Medulla oblongata (tissue), 1 donor: ENCODE results near the gene STX10.

ENCODE experiments used
- DNase-seq: peaks from one replicate; pipeline ENCODE4 v3.0.0-alpha.2; 2015; ENCODE audit errors: extremely low spot score

STX10 gene

DNA sequence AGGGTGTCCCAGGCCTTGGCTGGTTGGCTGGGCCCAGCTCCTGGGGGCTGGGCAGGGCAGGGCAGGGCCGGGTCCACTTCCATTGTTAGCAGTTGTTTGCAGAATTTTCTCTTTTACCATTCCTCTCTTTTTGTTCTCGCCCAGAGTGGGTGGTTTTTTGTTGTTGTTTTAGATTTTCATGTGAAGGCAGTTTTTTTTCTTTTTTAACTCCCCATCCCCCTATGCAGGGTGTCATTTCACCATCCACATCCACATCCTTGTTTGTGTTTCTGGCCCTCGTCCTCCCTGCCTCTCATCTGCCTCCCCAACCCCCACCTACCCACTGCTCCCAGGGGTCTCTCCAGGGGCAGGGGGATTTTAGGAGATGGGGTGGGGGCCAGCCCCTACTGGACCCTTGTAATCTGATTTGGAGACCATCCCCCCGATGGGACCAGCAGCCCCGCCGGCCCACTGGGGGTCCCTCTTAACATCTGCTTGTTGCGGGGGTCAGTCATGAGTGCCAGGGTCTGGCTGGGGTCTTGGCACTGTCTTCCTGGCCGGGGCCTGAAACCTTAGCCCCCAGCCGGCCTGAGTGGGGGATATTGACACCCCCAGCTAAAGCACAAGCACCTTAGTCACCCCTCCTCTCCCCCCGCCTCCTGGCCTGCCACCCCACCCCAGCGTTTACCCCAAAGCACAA, 10.4 kb downstream of the STX10 start:
- no peak for DNase-seq

DNA sequence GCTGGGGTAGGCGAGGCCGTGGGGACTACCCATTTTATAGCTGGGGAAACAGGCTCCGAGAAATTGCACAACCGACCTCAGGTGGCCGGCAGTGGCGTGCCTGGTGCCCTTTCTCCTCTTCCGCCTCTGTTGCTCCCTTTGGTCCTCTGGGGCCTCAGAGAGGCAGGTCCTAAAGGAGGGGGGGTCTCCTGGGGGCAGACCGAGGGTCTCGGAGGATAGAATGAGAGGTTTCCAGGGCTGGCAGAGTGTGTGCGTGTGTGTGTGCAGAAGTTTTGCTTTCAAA, 11.3 kb downstream of the STX10 start:
- no peak for DNase-seq

DNA sequence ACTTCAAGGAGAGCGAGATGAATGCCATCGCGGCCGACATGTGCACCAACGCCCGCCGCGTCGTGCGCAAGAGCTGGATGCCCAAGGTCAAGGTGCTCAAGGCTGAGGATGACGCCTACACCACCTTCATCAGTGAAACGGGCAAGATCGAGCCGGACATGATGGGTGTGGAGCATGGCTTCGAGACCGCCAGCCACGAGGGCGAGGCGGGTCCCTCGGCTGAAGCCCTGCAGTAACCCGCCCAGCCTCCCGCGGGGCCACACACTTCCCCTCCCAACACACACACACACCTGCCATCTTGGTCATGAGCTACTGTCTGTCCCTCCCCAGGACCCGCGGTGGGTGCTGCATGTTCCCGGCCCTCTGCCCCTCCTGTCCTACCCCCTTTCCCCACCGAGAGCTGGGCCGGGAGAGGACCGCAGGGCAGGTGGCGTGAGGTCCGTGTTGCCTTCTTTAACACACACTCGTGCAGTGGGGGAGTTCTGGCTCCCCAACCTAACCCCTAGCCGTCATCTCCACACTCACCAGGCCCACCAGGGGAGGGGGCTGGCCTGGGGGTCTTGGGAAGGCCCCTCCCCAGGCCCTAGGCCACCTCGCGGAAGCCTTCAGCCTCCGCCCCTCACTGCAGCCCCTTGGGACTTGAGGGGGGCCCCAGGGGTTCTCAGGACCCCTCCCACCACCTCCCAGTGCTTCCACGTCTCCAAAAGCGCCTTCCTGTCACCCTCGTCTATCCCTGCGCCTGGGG, 11.8 kb downstream of the STX10 start:
- no peak for DNase-seq

GRCh38 chr19:13137290-13137794, 12.8 kb downstream of the STX10 start:
- DNase-seq = no peak

GRCh38 chr19:13135068-13136062, 14.8 kb downstream of the STX10 start:
- DNase-seq = no peak

GRCh38 chr19:13134626-13135025, 15.5 kb downstream of the STX10 start:
- no peak for DNase-seq

DNA sequence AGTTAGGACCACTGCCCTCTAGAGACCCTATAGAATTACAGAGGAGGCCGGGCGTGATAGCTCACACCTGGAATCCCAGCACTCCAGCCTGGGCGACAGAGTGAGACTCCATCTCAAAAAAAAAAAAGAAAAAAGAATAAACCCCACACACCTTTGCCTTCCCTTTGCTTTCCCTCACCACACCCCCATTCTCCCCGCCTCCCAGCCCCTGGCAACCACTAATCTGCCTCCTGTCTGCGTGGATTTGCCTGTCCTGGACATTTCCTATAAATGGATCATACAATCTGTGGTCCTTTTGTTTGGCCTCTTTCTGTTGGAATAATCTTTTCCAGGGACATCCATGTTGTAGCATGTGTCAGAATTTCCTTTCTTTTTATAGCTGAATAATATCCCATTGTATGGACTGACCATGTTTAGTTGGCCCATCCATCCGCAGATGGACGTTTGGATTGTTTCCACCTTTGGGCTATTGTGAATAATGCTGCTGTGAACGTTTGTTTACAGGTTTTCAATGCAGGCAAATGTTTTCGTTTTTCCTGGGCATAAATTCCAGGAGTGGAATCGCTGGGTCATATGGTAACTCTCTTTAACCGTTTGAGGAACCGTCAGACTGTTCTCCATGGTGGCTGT, 16.8 kb downstream of the STX10 start:
- peak; percentile 65 for DNase-seq

- no peak for DNase-seq
These were observed 17.5 kb downstream of the STX10 start for GRCh38 chr19:13132471-13133180.

DNA sequence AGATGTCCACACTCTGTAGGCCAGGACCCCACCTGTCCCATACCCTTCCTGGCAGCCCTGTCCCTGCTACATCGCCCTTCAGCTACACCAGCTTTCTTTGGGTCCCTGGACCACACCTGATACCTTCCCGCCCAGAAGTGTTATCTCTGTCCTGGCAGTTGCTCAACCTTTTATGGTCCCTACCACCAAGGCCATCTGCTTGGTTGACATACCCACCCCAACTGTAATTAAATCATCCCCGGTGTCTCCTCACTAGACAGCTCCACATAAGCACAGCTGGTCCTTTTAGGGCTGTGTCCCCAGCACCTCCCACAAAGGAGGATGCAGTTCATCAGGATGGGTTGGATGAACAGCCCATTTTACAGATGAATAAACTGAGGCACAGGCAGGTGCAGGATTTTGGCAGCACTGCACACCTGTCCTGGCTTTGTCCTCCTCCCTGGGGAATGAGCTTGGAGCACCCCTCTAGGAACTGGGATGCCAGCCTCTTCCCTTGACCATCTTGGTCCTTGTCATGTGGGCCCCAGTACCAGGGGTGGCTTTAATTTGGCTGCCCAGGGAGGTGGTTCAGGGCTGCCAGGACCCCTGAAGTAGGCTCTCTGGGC, 19.2 kb downstream of the STX10 start:
- no peak for DNase-seq

DNA sequence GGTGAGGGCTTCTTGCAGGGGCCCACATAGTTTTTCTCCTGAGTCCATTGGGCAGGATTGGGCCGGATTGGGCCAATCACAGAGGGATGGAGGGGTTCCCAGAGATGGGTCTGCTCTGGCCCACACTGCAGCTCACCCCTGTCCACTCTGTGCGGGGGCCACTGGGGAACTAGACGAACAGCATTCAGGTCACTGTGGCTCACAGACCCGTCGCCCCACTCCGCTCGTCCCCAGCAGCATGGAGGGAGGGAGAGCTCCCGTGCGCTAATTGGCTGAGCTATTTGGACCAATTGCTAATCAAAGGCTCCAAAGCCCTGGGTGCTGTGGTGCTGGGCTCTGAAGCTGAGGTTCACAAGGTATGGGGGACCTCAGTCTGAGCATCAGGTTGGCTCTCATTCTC, 20.8 kb downstream of the STX10 start:
- DNase-seq = no peak

GRCh38 chr19:13128583-13128982, 21.6 kb downstream of the STX10 start:
- DNase-seq = no peak

DNA sequence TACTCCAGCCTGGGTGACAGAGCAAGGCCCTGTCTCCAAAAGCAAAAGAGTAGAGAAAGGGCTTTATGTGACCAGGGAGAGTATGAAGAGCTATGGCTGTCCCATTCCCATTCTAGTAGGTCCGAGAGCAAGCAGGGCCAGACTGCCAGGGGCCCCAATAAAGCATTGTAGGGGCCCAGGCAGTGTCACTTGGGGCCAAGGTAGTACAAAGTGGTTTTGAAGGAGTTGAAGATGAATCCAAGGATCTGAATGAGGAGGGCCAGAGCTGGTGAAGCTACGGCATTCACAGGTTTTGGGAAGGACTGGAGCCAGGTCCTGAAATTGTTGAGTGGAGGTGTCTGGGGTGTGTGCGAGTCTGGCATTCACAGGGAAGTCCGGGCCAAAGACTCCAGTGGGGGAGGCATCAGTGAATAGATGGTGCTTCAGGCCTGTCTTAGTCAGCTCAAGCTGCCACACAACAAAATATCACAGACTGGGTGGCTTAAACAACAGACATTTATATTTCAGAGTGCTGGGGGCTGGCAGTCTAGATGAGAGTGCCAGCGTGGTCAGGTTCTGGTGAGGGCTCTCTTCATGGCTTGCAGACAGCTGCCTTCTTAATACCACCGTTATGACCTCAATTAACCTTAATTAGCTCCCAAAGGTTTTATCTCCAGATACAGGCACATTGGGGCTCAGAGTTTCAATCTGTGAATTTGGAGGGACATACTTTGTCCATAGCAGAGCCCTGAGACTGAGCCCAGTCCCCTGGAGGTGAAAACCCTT, 22.2 kb downstream of the STX10 start:
- no peak for DNase-seq

- DNase-seq = no peak
These were observed 23.1 kb downstream of the STX10 start for GRCh38 chr19:13127051-13127450.

DNA sequence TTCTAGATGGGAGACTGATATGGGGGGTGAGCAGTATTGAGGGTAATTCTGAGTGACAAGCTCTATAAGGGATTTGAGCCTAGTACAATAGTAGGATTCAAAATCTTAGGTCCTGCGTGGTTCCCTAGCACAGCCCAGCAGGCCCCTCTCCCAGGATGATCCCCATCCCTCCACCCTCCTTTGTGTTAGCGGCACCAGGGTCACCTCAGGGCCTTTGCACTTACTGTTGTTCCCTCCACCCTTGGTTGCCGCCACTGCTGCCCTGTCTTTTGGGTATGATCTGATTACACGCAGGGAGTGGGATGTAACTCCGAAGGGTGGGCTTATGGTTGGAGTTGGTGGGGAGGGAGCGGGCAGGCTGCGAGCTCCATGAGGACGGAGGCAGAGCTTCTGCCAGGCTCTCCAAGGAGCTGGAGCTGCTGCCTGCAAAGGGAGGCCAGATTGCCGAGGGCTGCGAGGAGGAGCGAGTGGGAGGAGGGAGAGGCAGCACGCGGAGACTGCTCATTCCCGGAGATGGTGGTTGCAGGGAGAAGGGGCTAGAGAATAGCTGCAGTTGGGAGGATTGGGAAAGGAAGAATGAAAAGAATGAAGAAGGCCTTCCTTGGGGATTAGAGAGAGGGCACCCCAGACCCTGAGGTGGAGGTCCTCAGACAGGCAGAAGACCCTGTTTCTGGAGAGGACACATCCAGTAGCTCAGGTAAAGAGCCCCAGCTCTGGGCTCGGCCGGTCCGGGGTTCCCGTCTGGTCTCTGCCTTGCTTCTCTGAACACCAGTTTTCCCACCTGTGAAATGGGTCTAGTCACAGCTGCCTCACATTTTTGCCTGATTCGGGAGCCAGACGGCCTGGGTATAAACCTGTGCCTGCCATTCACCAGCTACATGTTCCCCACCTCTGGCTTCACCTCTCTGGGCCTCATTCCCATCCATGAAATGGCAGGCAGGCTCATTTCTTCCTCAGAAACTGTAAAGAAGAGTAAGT, 26.9 kb downstream of the STX10 start:
- DNase-seq = no peak

DNA sequence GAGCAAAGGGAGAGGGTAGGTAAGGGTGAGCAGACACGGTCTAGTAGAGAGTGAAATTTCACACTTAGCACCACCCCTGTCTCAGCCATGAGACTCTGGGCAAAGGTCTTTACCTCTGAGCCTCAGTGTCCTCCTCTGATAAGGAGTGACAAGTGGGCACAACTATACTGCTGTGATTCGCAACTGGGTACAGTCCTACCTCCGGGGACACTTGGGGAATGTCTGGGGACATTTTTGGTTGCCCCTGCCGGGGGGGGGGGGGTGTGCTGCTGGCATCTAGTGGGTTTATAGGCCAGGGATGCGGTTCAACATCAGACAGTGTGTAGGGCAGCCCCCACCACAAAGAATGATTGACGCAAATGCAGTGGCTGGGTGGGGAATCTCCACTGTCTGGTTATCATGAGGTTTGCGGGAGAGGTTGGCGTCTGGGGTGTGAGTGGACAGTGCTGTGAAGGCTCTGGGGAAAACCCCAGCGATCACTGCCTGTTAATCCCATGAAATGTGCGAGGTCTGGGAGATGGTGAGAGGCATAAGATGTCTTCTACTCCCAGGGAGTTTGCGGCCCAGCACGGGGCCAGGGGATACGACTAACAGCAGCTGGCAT, 27.8 kb downstream of the STX10 start:
- no peak for DNase-seq

- no peak for DNase-seq
These were observed 28.5 kb downstream of the STX10 start for GRCh38 chr19:13121551-13122274.

DNA sequence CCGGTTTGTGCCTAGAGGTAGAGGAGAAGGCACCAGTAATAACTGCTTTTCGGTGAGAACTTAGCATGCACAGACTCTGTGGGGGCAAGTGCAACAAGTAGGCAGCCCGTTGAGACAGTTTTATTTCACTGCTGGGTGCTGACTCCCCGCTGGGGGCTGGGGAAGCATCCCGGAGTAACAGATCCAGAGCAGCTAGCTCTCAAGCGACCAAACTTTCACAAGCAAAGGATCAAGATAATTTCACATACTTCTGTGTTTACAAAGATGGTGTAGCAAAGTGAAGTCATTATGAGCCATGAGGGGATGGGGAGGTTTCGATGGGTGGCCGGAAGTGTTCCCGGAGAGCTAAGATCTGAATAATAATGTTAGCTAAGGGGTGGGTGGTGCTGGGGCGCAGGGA, 29.4 kb downstream of the STX10 start:
- no peak for DNase-seq

GRCh38 chr19:13120031-13120430, 30.1 kb downstream of the STX10 start:
- no peak for DNase-seq
